Bronchial epithelial cell (primary cell): ENCODE measurements around the gene THSD4. TPM values are rescaled to one million over a fixed set of nuclear protein-coding genes. Genes with fewer than 3 reads are reported as not detected.

ENCODE experiments used
- DNase-seq: peaks from one replicate; pipeline ENCODE4 v3.0.0-alpha.2; 2010; ENCODE audit warnings: low read depth
- FAIRE-seq: peaks from 2 replicates; lab custom pipeline; 2011; peaks lifted over from hg19 to GRCh38; lab: Jason Lieb, UNC
- H3K27me3 ChIP-seq: 2 replicates; pipeline ENCODE4 v1.5.1; 2011; ENCODE audit warnings: low read length; ENCODE audit not compliant: control insufficient read depth, insufficient read depth
- H3K36me3 ChIP-seq: 2 replicates; pipeline ENCODE4 v1.5.1; 2011; ENCODE audit warnings: low read length; ENCODE audit not compliant: control insufficient read depth, insufficient read depth
- H3K4me3 ChIP-seq: 2 replicates; pipeline ENCODE4 v1.5.1; 2011; ENCODE audit warnings: mild to moderate bottlenecking, low read depth, low read length, control low read depth
- CTCF ChIP-seq: IDR thresholded peaks from 2 replicates; pipeline ENCODE4 v1.5.1; 2011; ENCODE audit warnings: mild to moderate bottlenecking, moderate library complexity, low read length, control low read depth, inconsistent platforms; ENCODE audit not compliant: insufficient read depth, severe bottlenecking
- total RNA-seq: library from RNA; depleted of rRNA; stranded (reverse); fragments of >200 nt; gene quantifications from 2 replicates; pipeline ENCODE4 v1.2.1, GENCODE V29; 2014

The THSD4 gene
- total RNA-seq, 1 donor from 2014 or later: 14.5 TPM

DNA sequence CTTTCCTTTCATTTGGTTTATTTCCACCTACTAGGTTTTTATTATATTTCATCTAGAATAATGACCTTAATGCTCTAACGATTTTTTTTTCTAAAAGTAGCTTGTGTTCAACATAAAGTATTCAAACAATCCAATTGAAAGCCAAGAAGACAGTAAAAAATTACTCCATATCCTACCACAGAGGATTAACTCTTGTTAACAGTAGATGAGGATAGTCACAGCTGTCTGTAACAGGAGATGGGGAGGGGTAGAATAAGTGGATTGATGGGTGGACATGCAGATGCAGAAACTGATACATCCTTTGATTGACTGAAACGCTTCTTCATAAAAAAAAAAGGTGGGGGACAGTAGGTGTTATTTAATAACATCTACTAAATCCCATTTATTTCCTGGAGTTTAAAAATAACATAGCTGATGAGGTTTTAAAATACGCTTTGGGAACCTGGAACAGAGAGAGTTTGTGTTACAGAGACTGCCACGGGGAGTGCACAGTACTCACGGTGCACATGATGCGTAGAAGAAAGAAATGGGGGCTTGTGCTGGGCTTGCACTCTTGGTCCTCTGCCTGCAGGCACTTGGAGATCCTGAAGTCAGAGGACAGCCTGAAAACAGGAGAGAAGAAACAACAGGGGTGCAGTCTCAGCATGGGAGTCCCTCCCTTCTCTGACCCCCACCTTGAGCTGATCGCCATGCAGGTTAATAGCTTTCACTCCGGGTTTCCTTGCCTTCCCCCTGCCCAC is 226.7 kb downstream of the THSD4 start:
- Histone ChIP-seq H3K27me3 (no peaks in the 10 kb centered on the region), H3K36me3 (no peaks in the 10 kb centered on the region), H3K4me3 (no peak overlapping the region)
- DNase-seq (no peak), FAIRE-seq (no peak)
- TF ChIP-seq CTCF: no peak

DNA sequence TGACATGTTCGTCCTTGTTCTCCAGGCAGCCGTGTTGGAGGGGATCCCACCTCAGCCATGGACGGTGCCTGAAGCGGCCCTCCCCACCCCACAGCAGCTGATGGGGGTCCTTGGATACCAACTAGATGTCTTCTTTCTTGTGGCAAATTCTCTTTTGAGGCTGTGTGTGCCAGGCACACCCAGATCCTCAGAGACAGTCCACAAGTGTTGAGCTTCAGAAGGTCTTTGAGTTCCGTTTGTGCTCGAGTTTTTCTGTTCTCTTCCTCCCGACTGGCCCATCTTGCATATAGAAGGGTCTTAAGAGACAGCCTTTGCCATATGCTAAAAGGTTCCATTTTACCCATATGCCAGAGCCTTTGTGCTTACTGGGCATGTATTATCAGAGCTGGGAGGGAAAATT is 227.4 kb downstream of the THSD4 start:
- DNase-seq (no peak), FAIRE-seq (no peak)
- Histone ChIP-seq H3K36me3 (no peaks in the 10 kb centered on the region), H3K27me3 (no peaks in the 10 kb centered on the region), H3K4me3 (no peak overlapping the region)
- no peak for TF ChIP-seq CTCF

DNA sequence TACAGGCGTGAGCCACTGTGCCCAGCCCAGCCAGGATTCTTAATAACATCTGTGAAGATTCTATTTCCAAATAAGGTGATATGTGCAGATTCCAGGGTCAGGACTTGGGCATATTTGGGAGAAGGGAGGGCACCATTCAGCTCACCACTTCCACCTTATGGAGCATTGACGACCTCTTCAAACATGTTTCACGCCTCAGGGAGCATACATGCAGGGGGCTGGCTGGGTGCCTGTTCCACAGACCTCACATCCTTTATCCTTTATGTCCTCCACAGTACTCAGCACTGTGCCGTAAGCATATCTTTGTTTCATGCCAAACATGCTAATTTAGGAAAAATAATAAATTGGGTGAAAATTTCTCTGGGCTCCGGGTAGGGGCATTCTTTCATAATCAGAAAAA is 229.0 kb downstream of the THSD4 start:
- no peak for DNase-seq
- no peaks in the 10 kb centered on the region for H3K36me3 ChIP-seq

GRCh38 chr15:71345186-71345585 is 229.9 kb downstream of the THSD4 start:
- TF ChIP-seq CTCF: no peak
- Histone ChIP-seq H3K4me3 (no peak overlapping the region), H3K36me3 (no peaks in the 10 kb centered on the region), H3K27me3 (no peaks in the 10 kb centered on the region)
- no peak for DNase-seq
- FAIRE-seq: no peak

More for the DNA sequence above, 229.0 kb downstream of the THSD4 start:
- Histone ChIP-seq H3K4me3 (no peak overlapping the region), H3K27me3 (no peaks in the 10 kb centered on the region)
- no peak for FAIRE-seq
- TF ChIP-seq CTCF: no peak

GRCh38 chr15:71346464-71346863 is 231.2 kb downstream of the THSD4 start:
- FAIRE-seq (no peak), DNase-seq (no peak)

More at GRCh38 chr15:71346464-71346863, 231.2 kb downstream of the THSD4 start:
- Histone ChIP-seq H3K36me3 (no peaks in the 10 kb centered on the region), H3K4me3 (no peak overlapping the region), H3K27me3 (no peaks in the 10 kb centered on the region)
- no peak for TF ChIP-seq CTCF
